GM23338 (cell line): ENCODE measurements around the gene PROCA1. TPM values are rescaled to one million over a fixed set of nuclear protein-coding genes. Genes with fewer than 3 reads are reported as not detected.

Source experiments
- JUNB ChIP-seq: IDR thresholded peaks from one replicate; pipeline ENCODE4 v1.6.1; 2016; ENCODE audit warnings: antibody characterized with exemption; ENCODE audit not compliant: unreplicated experiment
- REST ChIP-seq: IDR thresholded peaks from one replicate; pipeline ENCODE4 v1.6.1; 2018; ENCODE audit warnings: antibody characterized with exemption; ENCODE audit not compliant: unreplicated experiment
- STAT1 ChIP-seq: IDR thresholded peaks from one replicate; pipeline ENCODE4 v1.6.1; 2016; ENCODE audit warnings: antibody characterized with exemption; ENCODE audit not compliant: unreplicated experiment
- ZNF114 ChIP-seq: fragments of 250-450 bp; sonication (Bioruptor Pico); IDR thresholded peaks from 2 replicates; pipeline ENCODE4 v1.5.0; 2020; ENCODE audit warnings: mild to moderate bottlenecking, moderate library complexity
- ZNF331 ChIP-seq: fragments of 250-450 bp; sonication (Bioruptor Pico); IDR thresholded peaks from 2 replicates; pipeline ENCODE4 v1.5.0; 2020; ENCODE audit warnings: low read depth, mild to moderate bottlenecking, moderate library complexity
- ZNF462 ChIP-seq: fragments of 250-450 bp; sonication (Bioruptor Pico); IDR thresholded peaks from 2 replicates; pipeline ENCODE4 v1.5.0; 2020; ENCODE audit warnings: mild to moderate bottlenecking, moderate library complexity
- polyA plus RNA-seq: library from polyadenylated mRNA; unstranded; fragments of >200 nt; fragmentation: Nextera tagmentation; extraction: Ambion mirVana; gene quantifications from 2 replicates; pipeline ENCODE4 v1.2.1, GENCODE V29; 2016
- total RNA-seq: library from RNA; depleted of rRNA; stranded (reverse); fragments of >200 nt; shearing (Covaris generic); gene quantifications from 2 replicates; pipeline ENCODE4 v1.2.3, GENCODE V29; 2014
- TF ChIP-seq, protein P1 (sequence below), 2 experiments: fragments of 200-600 bp in 1 of 2; sonication (generic) in 1 of 2; conservative IDR thresholded peaks; 2 replicates each; pipeline versions ENCODE4 v1.5.1 to v1.6.1; 2016 to 2017; ENCODE audit warnings: antibody characterized with exemption in 2 of 2, low read depth in 2 of 2, mild to moderate bottlenecking in 2 of 2, moderate library complexity in 1 of 2

The PROCA1 gene
- total and polyA plus RNA-seq, 2 experiments from 2014 or later: 11.3 to 14.4 TPM

GRCh38 chr17:28682655-28683054, 29.0 kb downstream of the PROCA1 start (continued):
- TF ChIP-seq ZNF462 (CRISPR knock-in tag): no peak
- TF ChIP-seq ZNF114 (CRISPR knock-in tag): no peak
- TF ChIP-seq REST: no peak
- TF ChIP-seq ZNF331 (CRISPR knock-in tag): no peak
- TF ChIP-seq, protein P1, sequence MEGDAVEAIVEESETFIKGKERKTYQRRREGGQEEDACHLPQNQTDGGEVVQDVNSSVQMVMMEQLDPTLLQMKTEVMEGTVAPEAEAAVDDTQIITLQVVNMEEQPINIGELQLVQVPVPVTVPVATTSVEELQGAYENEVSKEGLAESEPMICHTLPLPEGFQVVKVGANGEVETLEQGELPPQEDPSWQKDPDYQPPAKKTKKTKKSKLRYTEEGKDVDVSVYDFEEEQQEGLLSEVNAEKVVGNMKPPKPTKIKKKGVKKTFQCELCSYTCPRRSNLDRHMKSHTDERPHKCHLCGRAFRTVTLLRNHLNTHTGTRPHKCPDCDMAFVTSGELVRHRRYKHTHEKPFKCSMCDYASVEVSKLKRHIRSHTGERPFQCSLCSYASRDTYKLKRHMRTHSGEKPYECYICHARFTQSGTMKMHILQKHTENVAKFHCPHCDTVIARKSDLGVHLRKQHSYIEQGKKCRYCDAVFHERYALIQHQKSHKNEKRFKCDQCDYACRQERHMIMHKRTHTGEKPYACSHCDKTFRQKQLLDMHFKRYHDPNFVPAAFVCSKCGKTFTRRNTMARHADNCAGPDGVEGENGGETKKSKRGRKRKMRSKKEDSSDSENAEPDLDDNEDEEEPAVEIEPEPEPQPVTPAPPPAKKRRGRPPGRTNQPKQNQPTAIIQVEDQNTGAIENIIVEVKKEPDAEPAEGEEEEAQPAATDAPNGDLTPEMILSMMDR (conservative IDR thresholded peaks at IDR 0.05; ENCODE audit: low read depth in 2 of 2): no peak
- no peak for TF ChIP-seq JUNB
- TF ChIP-seq STAT1: no peak
